ENCODE measurements around the gene PLCB4. TPM values are rescaled to one million over a fixed set of nuclear protein-coding genes. Genes with fewer than 3 reads are reported as not detected.
A peak's percentile ranks its signal among the peaks of the same experiment; 100 is the strongest.

The PLCB4 gene
- total RNA-seq, 1 experiment from 2014 or later = 14.9 TPM

- no peak overlapping the region for H2AFZ ChIP-seq
- TF ChIP-seq CTCF (conservative IDR thresholded peaks at IDR 0.05) (no peak), EZH2 (IDR thresholded peaks at IDR 0.05; ENCODE audit: low read depth) (no peak)
- peaks cover 21% of the 10 kb centered on the region for H3F3A ChIP-seq (ENCODE audit: insufficient read depth, low read depth)
- H3K9me3 ChIP-seq (ENCODE audit: insufficient read depth, low read depth) = peaks cover 5% of the 10 kb centered on the region; the same call in 1 of the 2 replicates
- peaks cover 26% of the 10 kb centered on the region for H3K4me1 ChIP-seq (replicated peaks; ENCODE audit: insufficient read depth)
- no peaks in the 10 kb centered on the region for H3K36me3 ChIP-seq (ENCODE audit: low read depth)
- H3K79me2 ChIP-seq (ENCODE audit: low read depth) = no peaks in the 10 kb centered on the region
- DNase-seq = peak in 1 of 2 experiments; percentile 8
- intact Hi-C loops (cut with micrococcal nuclease; ENCODE audit: unreplicated experiment) = no loop called here
- no peak overlapping the region for H3K4me3 ChIP-seq
- no peaks in the 10 kb centered on the region for H4K20me1 ChIP-seq (ENCODE audit: insufficient read depth)
- no peak overlapping the region for H3K4me2 ChIP-seq
- no peaks in the 10 kb centered on the region for H3K27me3 ChIP-seq (ENCODE audit: insufficient read depth, low read depth)
- ChIA-PET CTCF (no interaction called here), POLR2A (ENCODE audit: unreplicated experiment) (no interaction called here)
- H3K9me2 ChIP-seq (ENCODE audit: insufficient read depth) = no peaks in the 10 kb centered on the region
- no peak overlapping the region for H3K27ac ChIP-seq
- BruUV-seq (replicated peaks) = no TSS peak
Observed at GRCh38 chr20:9236458-9236857, 167.6 kb downstream of the PLCB4 start.

GRCh38 chr20:9241232-9241692 is 172.4 kb downstream of the PLCB4 start:
- Histone ChIP-seq H4K20me1 (ENCODE audit: insufficient read depth) (no peaks in the 10 kb centered on the region), H3K79me2 (ENCODE audit: low read depth) (no peaks in the 10 kb centered on the region), H3K9me2 (ENCODE audit: insufficient read depth) (no peaks in the 10 kb centered on the region), H3K9me3 (ENCODE audit: insufficient read depth, low read depth) (peaks cover 15% of the 10 kb centered on the region), H3K27ac (peak overlapping the region; percentile 38), H3K4me2 (peak overlapping the region; percentile 40), H3K36me3 (ENCODE audit: low read depth) (no peaks in the 10 kb centered on the region), H3K27me3 (ENCODE audit: insufficient read depth, low read depth) (no peaks in the 10 kb centered on the region), H3K4me3 (peak overlapping the region; percentile 12; the same call in 1 of the 2 replicates), H2AFZ (no peak overlapping the region), H3K4me1 (replicated peaks; ENCODE audit: insufficient read depth) (peaks cover 22% of the 10 kb centered on the region), H3F3A (ENCODE audit: insufficient read depth, low read depth) (peaks cover 16% of the 10 kb centered on the region)
- intact Hi-C loops (cut with micrococcal nuclease; ENCODE audit: unreplicated experiment) = no loop called here
- CTCF ChIA-PET = no interaction called here
- BruUV-seq (replicated peaks) = no TSS peak
- peak; percentile 42 to 93 for DNase-seq
- POLR2A ChIA-PET (ENCODE audit: unreplicated experiment) = interaction anchor here (0.5 kb wide), 1 partner anchor 21 kb away, joined by 8 read pairs; no protein-coding TSS in a partner anchor
- TF ChIP-seq CTCF (conservative IDR thresholded peaks at IDR 0.05) = no peak
- no peak for TF ChIP-seq EZH2 (IDR thresholded peaks at IDR 0.05; ENCODE audit: low read depth)

- Histone ChIP-seq H3K36me3 (ENCODE audit: low read depth) (no peaks in the 10 kb centered on the region), H3K79me2 (ENCODE audit: low read depth) (no peaks in the 10 kb centered on the region), H2AFZ (no peak overlapping the region), H3K4me3 (no peak overlapping the region), H3K4me2 (peak overlapping the region; percentile 40), H3K27me3 (ENCODE audit: insufficient read depth, low read depth) (no peaks in the 10 kb centered on the region), H3K27ac (peak overlapping the region; percentile 38; the same call in 1 of the 2 replicates), H4K20me1 (ENCODE audit: insufficient read depth) (no peaks in the 10 kb centered on the region), H3K9me2 (ENCODE audit: insufficient read depth) (no peaks in the 10 kb centered on the region), H3K4me1 (replicated peaks; ENCODE audit: insufficient read depth) (peaks cover 22% of the 10 kb centered on the region), H3F3A (ENCODE audit: insufficient read depth, low read depth) (peaks cover 16% of the 10 kb centered on the region), H3K9me3 (ENCODE audit: insufficient read depth, low read depth) (peaks cover 11% of the 10 kb centered on the region; the same call in 1 of the 2 replicates)
- intact Hi-C loops (cut with micrococcal nuclease; ENCODE audit: unreplicated experiment) = no loop called here
- peak in 1 of 2 experiments; percentile 33 for DNase-seq
- CTCF ChIA-PET = interaction anchor here (0.5 kb wide), 1 partner anchor 175 kb away, joined by 6 read pairs; no protein-coding TSS in a partner anchor
- no peak for TF ChIP-seq EZH2 (IDR thresholded peaks at IDR 0.05; ENCODE audit: low read depth)
- TF ChIP-seq CTCF (conservative IDR thresholded peaks at IDR 0.05) = no peak
- POLR2A ChIA-PET (ENCODE audit: unreplicated experiment) = interaction anchor here (0.5 kb wide), 1 partner anchor 20 kb away, joined by 8 read pairs; no protein-coding TSS in a partner anchor
- BruUV-seq (replicated peaks) = no TSS peak
Observed at GRCh38 chr20:9241721-9242427, 173.0 kb downstream of the PLCB4 start.

All from PC-9 (cell line).